H1 (cell line): ENCODE data around the gene FBN2. TPM values are rescaled to one million over a fixed set of nuclear protein-coding genes. Genes with fewer than 3 reads are reported as not detected.

Experiments
- CTCF ChIA-PET: fragments of 300-600 bp; sonication (Branson Sonifier 250); formaldehyde crosslinking; loops from one replicate; lab custom pipeline; 2021; ENCODE audit not compliant: partially characterized antibody; lab: Charles Lee
- POLR2A ChIA-PET: fragments of 300-600 bp; sonication (Branson Sonifier 250); formaldehyde crosslinking; loops from one replicate; lab custom pipeline; 2021; ENCODE audit warnings: inconsistent platforms; ENCODE audit not compliant: partially characterized antibody; lab: Charles Lee
- DNase-seq, 2 experiments: peaks; one replicate each; pipeline versions ENCODE4 v3.0.0 to v3.0.0-alpha.2; 2010 to 2022; ENCODE audit warnings: low spot score in 2 of 2, low read depth in 1 of 2, mixed read lengths in 1 of 2
- FAIRE-seq: peaks from 2 replicates; lab custom pipeline; 2011; peaks lifted over from hg19 to GRCh38; lab: Jason Lieb, UNC
- H2AFZ ChIP-seq: 2 replicates; pipeline ENCODE4 v1.8.1; 2012; ENCODE audit warnings: low read length, inconsistent platforms
- H2AK5ac ChIP-seq: 2 replicates; pipeline ENCODE4 v1.6.1; 2013; ENCODE audit warnings: low read depth, low read length
- H2BK120ac ChIP-seq: replicated peaks from 2 replicates; pipeline ENCODE3; 2013; ENCODE audit warnings: low read depth, low read length, inconsistent platforms
- H2BK12ac ChIP-seq: 2 replicates; pipeline ENCODE4 v1.6.1; 2013; ENCODE audit warnings: low read depth, low read length
- H2BK15ac ChIP-seq: 2 replicates; pipeline ENCODE4 v1.6.1; 2013; ENCODE audit warnings: low read length
- H2BK20ac ChIP-seq: 2 replicates; pipeline ENCODE4 v1.6.1; 2013; ENCODE audit warnings: low read length
- H2BK5ac ChIP-seq: 2 replicates; pipeline ENCODE4 v1.6.1; 2013; ENCODE audit warnings: low read depth, low read length
- H3K14ac ChIP-seq: 2 replicates; pipeline ENCODE4 v1.6.1; 2013; ENCODE audit warnings: inconsistent platforms; ENCODE audit not compliant: insufficient read length
- H3K18ac ChIP-seq: 2 replicates; pipeline ENCODE4 v1.6.1; 2013; ENCODE audit warnings: low read length; ENCODE audit errors: extremely low read depth
- H3K23ac ChIP-seq: 2 replicates; pipeline ENCODE4 v1.6.1; 2013; ENCODE audit warnings: inconsistent platforms; ENCODE audit not compliant: insufficient read length
- H3K23me2 ChIP-seq: 2 replicates; pipeline ENCODE4 v1.6.1; 2013; ENCODE audit warnings: low read depth, low read length
- H3K27ac ChIP-seq: 2 replicates; pipeline ENCODE4 v1.6.1; 2011; ENCODE audit warnings: low read depth, low read length, inconsistent platforms
- H3K27me3 ChIP-seq, 4 experiments: replicated peaks in 1 of 4; 1 replicate in 1 of 4; 2 replicates in 3 of 4; pipeline versions ENCODE4 v1.6.1 to v1.8.1; 2011 to 2013; ENCODE audit warnings: low read length in 3 of 4, mild to moderate bottlenecking in 3 of 4, inconsistent platforms in 2 of 4, mixed read lengths in 2 of 4, moderate library complexity in 1 of 4; ENCODE audit not compliant: control insufficient read depth in 3 of 4, insufficient read depth in 3 of 4; ENCODE audit errors: extremely low read depth in 1 of 4
- H3K36me3 ChIP-seq, 4 experiments: 2 replicates each; pipeline versions ENCODE4 v1.6.1 to v1.8.1; 2011 to 2013; ENCODE audit warnings: mild to moderate bottlenecking in 4 of 4, low read length in 3 of 4, moderate library complexity in 2 of 4, control low read depth in 1 of 4, inconsistent platforms in 1 of 4; ENCODE audit not compliant: insufficient read depth in 4 of 4, control insufficient read depth in 2 of 4
- H3K4ac ChIP-seq: replicated peaks from 2 replicates; pipeline ENCODE3; 2013; ENCODE audit warnings: low read length, low read depth, mixed read lengths, inconsistent platforms; ENCODE audit not compliant: insufficient read length
- H3K4me1 ChIP-seq, 4 experiments: replicated peaks in 1 of 4; 1 replicate in 1 of 4; 2 replicates in 3 of 4; pipeline versions ENCODE4 v1.6.1 to v1.8.1; 2011 to 2013; ENCODE audit warnings: low read length in 3 of 4, inconsistent platforms in 2 of 4, mixed read lengths in 1 of 4; ENCODE audit not compliant: insufficient read depth in 4 of 4, control insufficient read depth in 3 of 4
- H3K4me2 ChIP-seq, 2 experiments: 2 replicates each; pipeline versions ENCODE4 v1.6.1 to v1.8.1; 2011 to 2013; ENCODE audit warnings: low read depth in 2 of 2, low read length in 2 of 2, control low read depth in 1 of 2, inconsistent platforms in 1 of 2, mild to moderate bottlenecking in 1 of 2; ENCODE audit not compliant: insufficient read depth in 1 of 2
- H3K4me3 ChIP-seq, 4 experiments: fragments of 200-600, 300-600 bp in 1 of 4; sonication (generic), shearing (Covaris generic), sonication (Bioruptor Twin) in 1 of 4; 2 replicates each; pipeline versions ENCODE4 v1.5.1 to v1.8.1; 2011 to 2016; ENCODE audit warnings: low read length in 4 of 4, low read depth in 3 of 4, control low read depth in 2 of 4, inconsistent platforms in 2 of 4, mild to moderate bottlenecking in 2 of 4, mixed read lengths in 1 of 4, moderate library complexity in 1 of 4; ENCODE audit not compliant: insufficient read depth in 2 of 4; ENCODE audit errors: extremely low read depth in 1 of 4
- H3K56ac ChIP-seq: replicated peaks from 2 replicates; pipeline ENCODE3; 2013; ENCODE audit warnings: low read depth, mild to moderate bottlenecking, mixed read lengths, low read length, inconsistent platforms; ENCODE audit not compliant: insufficient read length
- H3K79me1 ChIP-seq: 2 replicates; pipeline ENCODE4 v1.6.1; 2013; ENCODE audit warnings: low read depth, low read length, control low read depth
- H3K79me2 ChIP-seq, 2 experiments: 2 replicates each; pipeline versions ENCODE4 v1.6.1 to v1.8.1; 2012 to 2013; ENCODE audit warnings: low read length in 2 of 2, mild to moderate bottlenecking in 2 of 2, inconsistent platforms in 1 of 2; ENCODE audit not compliant: insufficient read depth in 2 of 2, control insufficient read depth in 1 of 2
- H3K9ac ChIP-seq, 4 experiments: replicated peaks in 1 of 4; 1 replicate in 1 of 4; 2 replicates in 3 of 4; pipeline versions ENCODE4 v1.6.1 to v1.8.1; 2011 to 2013; ENCODE audit warnings: low read depth in 3 of 4, low read length in 3 of 4, control low read depth in 2 of 4, mild to moderate bottlenecking in 2 of 4, moderate library complexity in 2 of 4, inconsistent platforms in 1 of 4; ENCODE audit errors: extremely low read depth in 1 of 4
- H3K9me3 ChIP-seq, 2 experiments: 2 replicates each; pipeline versions ENCODE4 v1.6.1 to v1.8.1; 2012 to 2013; ENCODE audit warnings: mild to moderate bottlenecking in 2 of 2, moderate library complexity in 2 of 2, control low read depth in 1 of 2, inconsistent platforms in 1 of 2, low read depth in 1 of 2, low read length in 1 of 2, mixed read lengths in 1 of 2; ENCODE audit not compliant: insufficient read depth in 2 of 2
- H4K20me1 ChIP-seq, 2 experiments: replicated peaks in 1 of 2; 2 replicates each; pipeline versions ENCODE3 to v1.8.1; 2011 to 2013; ENCODE audit warnings: inconsistent platforms in 2 of 2, low read length in 2 of 2, mild to moderate bottlenecking in 1 of 2; ENCODE audit not compliant: insufficient read depth in 2 of 2, control insufficient read depth in 1 of 2
- H4K5ac ChIP-seq: 2 replicates; pipeline ENCODE4 v1.6.1; 2013; ENCODE audit warnings: low read length, low read depth, mixed read lengths, inconsistent platforms; ENCODE audit not compliant: insufficient read length
- H4K8ac ChIP-seq: 2 replicates; pipeline ENCODE4 v1.8.0; 2013; ENCODE audit warnings: mild to moderate bottlenecking, moderate library complexity, low read length, inconsistent platforms; ENCODE audit not compliant: insufficient read depth; ENCODE audit errors: extremely low read depth
- H4K91ac ChIP-seq: replicated peaks from 2 replicates; pipeline ENCODE3; 2013; ENCODE audit warnings: low read length, mixed read lengths, inconsistent platforms; ENCODE audit not compliant: insufficient read length
- MAFK ChIP-seq: IDR thresholded peaks from 2 replicates; pipeline ENCODE4 v1.6.1; 2012; ENCODE audit warnings: low read depth, mild to moderate bottlenecking, improper control_type of control experiment, low read length
- WGBS, 2 experiments: shearing (Covaris generic) in 1 of 2; methylation state at CpG; one replicate each; pipeline versions ENCODE4 v1.1.6 to v1.1.7; 2013 to 2015; ENCODE audit warnings: low lambda C conversion rate in 2 of 2, mixed read lengths in 2 of 2, inconsistent platforms in 1 of 2, low coverage in 1 of 2, missing lambda C conversion rate in 1 of 2; ENCODE audit not compliant: insufficient replicate concordance in 2 of 2, insufficient coverage in 1 of 2, insufficient read length in 1 of 2; ENCODE audit errors: extremely low coverage in 1 of 2, missing lambda C conversion rate in 1 of 2; 5-methylcytosine and 5-hydroxymethylcytosine counted together
- polyA plus RNA-seq, 7 experiments: library from polyadenylated mRNA; depleted of rRNA in 3 of 7; stranded (reverse) in 5 of 7; unstranded in 2 of 7; fragments of >200 nt in 5 of 7; fragments of 200-250 nt in 2 of 7; gene quantifications; 1 replicate in 5 of 7; 2 replicates in 1 of 7; 4 replicates in 1 of 7; pipeline versions ENCODE4 v1.2.1 to v1.2.3, GENCODE V29; 2011 to 2013; ENCODE audit warnings: missing spikeins in 2 of 7, mixed read lengths in 2 of 7
- total RNA-seq: library from RNA; stranded (reverse); fragmentation: NEBNext Ultra II Directional; extraction: Animal tissue kit (Norgen Biotek cat#: 25700); gene quantifications from 2 replicates; pipeline ENCODE4 v1.2.1, GENCODE V29; 2021
- TF ChIP-seq, protein P1 (sequence below): IDR thresholded peaks from 2 replicates; pipeline ENCODE4 v1.6.1; 2012; ENCODE audit warnings: low read length, inconsistent platforms

FBN2 gene
- total and polyA plus RNA-seq, 2 of the 8 experiments (the other 6 are each of a cell fraction or from before 2014, with no cell fraction given), result 14.1 to 16.3 TPM

DNA sequence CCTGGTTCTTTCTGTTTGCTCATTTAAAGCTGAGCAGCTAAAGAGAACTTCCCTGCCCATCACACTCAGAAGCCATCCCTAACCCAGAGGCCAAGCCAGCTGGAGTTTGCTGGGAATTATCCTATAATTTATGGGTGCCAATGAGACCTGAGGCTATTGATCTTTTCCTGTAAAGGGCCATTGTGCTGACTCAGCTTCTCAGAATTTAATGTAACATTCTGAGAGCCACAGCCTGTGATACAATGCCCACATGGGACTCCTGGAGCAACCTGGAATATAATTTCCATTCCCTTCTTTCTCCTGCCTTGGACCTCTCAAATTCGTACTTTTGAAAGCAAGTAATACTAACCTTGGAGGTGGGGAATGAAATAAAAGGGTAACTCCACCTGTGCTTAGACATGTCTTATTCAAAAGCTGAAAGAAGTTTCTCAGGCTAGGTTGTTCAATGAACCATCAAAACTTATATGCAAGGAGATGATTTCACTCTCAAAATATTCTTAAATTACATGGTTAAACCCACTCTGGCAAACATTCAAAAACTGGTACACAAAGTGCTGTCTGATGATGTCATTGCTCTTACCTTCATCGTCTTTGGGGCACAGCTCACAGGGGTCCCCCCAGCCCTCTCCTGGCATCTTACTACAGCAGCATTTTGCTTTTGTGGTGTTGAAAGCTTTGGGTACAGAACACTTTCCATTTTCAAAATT lies 247.7 kb downstream of the FBN2 start:
- H3K27ac ChIP-seq, result no peak overlapping the region
- no peak for FAIRE-seq
- TF ChIP-seq MAFK, result peak; percentile 65
- TF ChIP-seq, protein P1, sequence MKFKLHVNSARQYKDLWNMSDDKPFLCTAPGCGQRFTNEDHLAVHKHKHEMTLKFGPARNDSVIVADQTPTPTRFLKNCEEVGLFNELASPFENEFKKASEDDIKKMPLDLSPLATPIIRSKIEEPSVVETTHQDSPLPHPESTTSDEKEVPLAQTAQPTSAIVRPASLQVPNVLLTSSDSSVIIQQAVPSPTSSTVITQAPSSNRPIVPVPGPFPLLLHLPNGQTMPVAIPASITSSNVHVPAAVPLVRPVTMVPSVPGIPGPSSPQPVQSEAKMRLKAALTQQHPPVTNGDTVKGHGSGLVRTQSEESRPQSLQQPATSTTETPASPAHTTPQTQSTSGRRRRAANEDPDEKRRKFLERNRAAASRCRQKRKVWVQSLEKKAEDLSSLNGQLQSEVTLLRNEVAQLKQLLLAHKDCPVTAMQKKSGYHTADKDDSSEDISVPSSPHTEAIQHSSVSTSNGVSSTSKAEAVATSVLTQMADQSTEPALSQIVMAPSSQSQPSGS, result no peak
- TF ChIP-seq, all 59 proteins: peak for 1
- Histone ChIP-seq H2BK12ac (no peak overlapping the region), H3K4me2 (no peak overlapping the region), H2BK120ac (no peak overlapping the region), H3K27me3 (no peaks in the 10 kb centered on the region), H3K9ac (no peak overlapping the region), H3K9me3 (no peaks in the 10 kb centered on the region), H2BK15ac (no peak overlapping the region), H3K36me3 (peaks cover 0 to 2% (median 0%) of the 10 kb centered on the region in 4 experiments; a peak in 3 of 8 replicates), H3K4me1 (no peaks in the 10 kb centered on the region), H3K14ac (no peak overlapping the region), H3K4me3 (no peak overlapping the region), H2BK20ac (no peak overlapping the region), H4K20me1 (no peaks in the 10 kb centered on the region), H2BK5ac (no peak overlapping the region), H4K8ac (no peak overlapping the region), H3K23me2 (no peaks in the 10 kb centered on the region), H4K5ac (no peak overlapping the region), H3K18ac (no peak overlapping the region), H4K91ac (no peak overlapping the region), H3K79me1 (no peaks in the 10 kb centered on the region), H2AFZ (no peak overlapping the region), H3K56ac (no peak overlapping the region), H3K23ac (no peak overlapping the region), H3K4ac (no peak overlapping the region), H2AK5ac (no peak overlapping the region), H3K79me2 (no peaks in the 10 kb centered on the region)
- CTCF ChIA-PET, result interaction anchor here (1.3 kb wide), 1 partner anchor 12 kb away, joined by 3 read pairs; no protein-coding TSS in a partner anchor
- POLR2A ChIA-PET, result no interaction called here
- 90% methylated on average over 2 of the region's 2 CpGs; no CpG with 5 or more reads in 1 of the 2 experiments for WGBS, 2 experiments
- no peak for DNase-seq
